K562 (cell line): Measurements from ENCODE around the gene GTPBP1. TPM values are rescaled to one million over a fixed set of nuclear protein-coding genes. Genes with fewer than 3 reads are reported as not detected.

Experiments used
- ATAC-seq: fragments of 200-7000 bp; cut with Tn5 transposase; 3 replicates; pipeline ENCODE4 v1.9.1; 2020; ENCODE audit warnings: moderate library complexity
- BruUV-seq: library from RNA; stranded (reverse); fragments of 400-500 nt; replicated peaks from 2 replicates; lab custom pipeline; 2021; lab: Mats Ljungman, UMichigan
- CTCF ChIA-PET: fragments of 300-600 bp; formaldehyde crosslinking; extraction: SDS; loops from one replicate; lab custom pipeline; 2021; ENCODE audit warnings: low intra/inter-chr PET ratio; lab: Yijun Ruan, JAX
- POLR2A ChIA-PET: fragments of 300-600, 350-650 bp; sonication (Branson Sonifier 250); formaldehyde crosslinking; extraction: SDS; loops from one replicate; lab custom pipeline; 2021; ENCODE audit warnings: antibody characterized with exemption, inconsistent platforms; lab: Yijun Ruan, JAX
- DNase-seq, 4 experiments: peaks; one replicate each; pipeline versions ENCODE4 v3.0.0 to v3.0.0-alpha.2; 2011 to 2018; ENCODE audit warnings: low spot score in 3 of 4, mixed read lengths in 3 of 4; ENCODE audit errors: extremely low read depth in 1 of 4
- FAIRE-seq: peaks from 2 replicates; lab custom pipeline; 2011; peaks lifted over from hg19 to GRCh38; lab: Jason Lieb, UNC
- H2AFZ ChIP-seq: 2 replicates; pipeline ENCODE4 v1.6.0; 2011; ENCODE audit warnings: low read depth, low read length, control low read depth, inconsistent platforms
- H3K27ac ChIP-seq: fragments of 200-600 bp; 3 replicates; pipeline ENCODE4 v1.8.0; 2011; ENCODE audit warnings: low read depth, mild to moderate bottlenecking, control low read depth, inconsistent platforms, low read length, moderate library complexity, mixed read lengths; ENCODE audit errors: extremely low read depth
- H3K27me3 ChIP-seq, 2 experiments: fragments of 300-600 bp in 1 of 2; 2 replicates in 1 of 2; 3 replicates in 1 of 2; pipeline versions ENCODE4 v1.6.0 to v1.8.0; 2011; ENCODE audit warnings: inconsistent platforms in 2 of 2, low read length in 2 of 2, mild to moderate bottlenecking in 1 of 2, mixed read lengths in 1 of 2, moderate library complexity in 1 of 2; ENCODE audit not compliant: control insufficient read depth in 2 of 2, insufficient read depth in 2 of 2
- H3K36me3 ChIP-seq: fragments of 300-600 bp; 3 replicates; pipeline ENCODE4 v1.8.0; 2011; ENCODE audit warnings: mild to moderate bottlenecking, low read length, inconsistent platforms; ENCODE audit not compliant: control insufficient read depth, insufficient read depth
- H3K4me1 ChIP-seq, 2 experiments: fragments of 200-600 bp in 1 of 2; replicated peaks in 1 of 2; 2 replicates in 1 of 2; 3 replicates in 1 of 2; pipeline versions ENCODE4 v1.5.1 to v1.8.0; 2011; ENCODE audit warnings: inconsistent platforms in 2 of 2, low read length in 2 of 2, mild to moderate bottlenecking in 1 of 2, mixed read lengths in 1 of 2, moderate library complexity in 1 of 2; ENCODE audit not compliant: control insufficient read depth in 2 of 2, insufficient read depth in 2 of 2
- H3K4me2 ChIP-seq: 2 replicates; pipeline ENCODE4 v1.6.1; 2011; ENCODE audit warnings: low read length, control low read depth, inconsistent platforms, mixed read lengths; ENCODE audit not compliant: insufficient read depth
- H3K4me3 ChIP-seq: fragments of 200-600 bp; sonication (generic), shearing (Covaris generic); 2 replicates; pipeline ENCODE4 v1.5.1; 2016; ENCODE audit warnings: control low read depth, inconsistent platforms
- H3K79me2 ChIP-seq: fragments of 200-600 bp; 3 replicates; pipeline ENCODE4 v1.8.0; 2011; ENCODE audit warnings: low read length, inconsistent platforms; ENCODE audit not compliant: control insufficient read depth, insufficient read depth
- H3K9ac ChIP-seq, 2 experiments: 2 replicates each; pipeline versions ENCODE4 v1.6.0 to v1.6.1; 2011; ENCODE audit warnings: low read depth in 2 of 2, low read length in 2 of 2, control low read depth in 1 of 2, inconsistent platforms in 1 of 2, mild to moderate bottlenecking in 1 of 2, mixed read lengths in 1 of 2; ENCODE audit not compliant: insufficient read depth in 1 of 2
- H3K9me1 ChIP-seq: one replicate; pipeline ENCODE4 v1.6.0; 2011; ENCODE audit warnings: inconsistent platforms, mild to moderate bottlenecking, low read length, moderate library complexity; ENCODE audit not compliant: control insufficient read depth, insufficient read depth
- H3K9me3 ChIP-seq: replicated peaks from 2 replicates; pipeline ENCODE4 v1.5.1; 2011; ENCODE audit warnings: low read depth, low read length, inconsistent platforms; ENCODE audit not compliant: control insufficient read depth, insufficient read depth
- H4K20me1 ChIP-seq: replicated peaks from 2 replicates; pipeline ENCODE4 v1.6.1; 2011; ENCODE audit warnings: low read length, inconsistent platforms, mixed read lengths; ENCODE audit not compliant: control insufficient read depth, insufficient read depth
- CC2D1A ChIP-seq: fragments of 450-650 bp; IDR thresholded peaks from 2 replicates; pipeline ENCODE4 v1.6.1; 2017; ENCODE audit warnings: mild to moderate bottlenecking
- POLR2G ChIP-seq: fragments of 200-400 bp; formaldehyde crosslinking; IDR thresholded peaks from 2 replicates; pipeline ENCODE4 v1.6.1; 2017; ENCODE audit warnings: low read depth, mild to moderate bottlenecking, antibody characterized with exemption, low read length, moderate library complexity
- RBFOX2 ChIP-seq: fragments of 200-400 bp; formaldehyde crosslinking; IDR thresholded peaks from 2 replicates; pipeline ENCODE4 v1.6.1; 2017; ENCODE audit warnings: low read depth, mild to moderate bottlenecking, low read length, moderate library complexity
- RUNX1 ChIP-seq: sonication (generic); IDR thresholded peaks from 2 replicates; pipeline ENCODE4 v1.6.1; 2016; ENCODE audit warnings: antibody characterized with exemption, low read depth
- SUPT5H ChIP-seq: fragments of 450-650 bp; IDR thresholded peaks from 2 replicates; pipeline ENCODE4 v1.6.1; 2016
- TOE1 ChIP-seq, 2 experiments: fragments of 450-650 bp in 1 of 2; sonication (generic) in 1 of 2; formaldehyde crosslinking in 1 of 2; IDR thresholded peaks; 2 replicates each; pipeline versions ENCODE4 v1.7.1 to v1.8.0; 2016 to 2022; ENCODE audit warnings: borderline replicate concordance in 2 of 2, mild to moderate bottlenecking in 2 of 2, antibody characterized with exemption in 1 of 2, inconsistent platforms in 1 of 2, low read depth in 1 of 2, missing genetic modification reagents in 1 of 2, moderate library complexity in 1 of 2
- TSC22D4 ChIP-seq: fragments of 450-650 bp; IDR thresholded peaks from 2 replicates; pipeline ENCODE4 v1.6.1; 2016; ENCODE audit warnings: missing genetic modification characterization, missing biosample characterization, control low read depth
- WGBS: fragments of 100-300 bp; shearing (Covaris generic); methylation state at CpG from one replicate; pipeline ENCODE4 v1.1.6; 2016; ENCODE audit warnings: low coverage, mixed read lengths; ENCODE audit not compliant: insufficient coverage; ENCODE audit errors: missing lambda C conversion rate; 5-methylcytosine and 5-hydroxymethylcytosine counted together
- in situ Hi-C: fragments of 300-500 bp; cut with MboI; formaldehyde crosslinking; loops from 4 replicates; pipeline ENCODE4 v1.15.0; 2018; ENCODE audit warnings: inconsistent platforms, mixed read lengths
- intact Hi-C: fragments of 100-400 bp; cut with micrococcal nuclease; formaldehyde crosslinking; loops from 2 replicates; pipeline ENCODE4 v1.14.2; 2022
- polyA plus RNA-seq, 8 experiments: library from polyadenylated mRNA; depleted of rRNA in 4 of 8; stranded (reverse) in 5 of 8; unstranded in 3 of 8; fragments of >200 nt; fragmentation: Nextera tagmentation in 2 of 8; fragmentation: Illumina TruSeq in 1 of 8; extraction: Ambion mirVana in 2 of 8; extraction: Trizol in 1 of 8; gene quantifications; 2 replicates each; pipeline versions ENCODE4 v1.2.1 to v1.2.3, GENCODE V29; 2011 to 2014; ENCODE audit warnings: inconsistent platforms in 1 of 8, missing spikeins in 1 of 8
- total RNA-seq, 7 experiments: library from RNA; depleted of rRNA in 6 of 7; stranded (reverse); fragments of >200 nt in 6 of 7; fragmentation: Illumina TruSeq in 2 of 7; extraction: Trizol in 2 of 7; gene quantifications; 2 replicates each; pipeline versions ENCODE4 v1.2.1 to v1.2.3, GENCODE V29; 2011 to 2021; ENCODE audit warnings: low replicate concordance in 1 of 7

Gene GTPBP1
- total and polyA plus RNA-seq, 9 of the 15 experiments (the other 6 are each of a cell fraction or from before 2014, with no cell fraction given), result 0.83 to 53.2 (median 23.3) TPM

- POLR2A ChIA-PET, result interaction anchor here (0.6 to 2.2 kb wide), 4 partner anchors 8 to 126 kb away, joined by 3 to 6 read pairs (median 4); no protein-coding TSS in a partner anchor
- WGBS, result 88% methylated on average over 10 of the region's 20 CpGs
- no peak overlapping the region for H3K4me3 ChIP-seq
Observed at GRCh38 chr22:38739300-38740055, 33.7 kb downstream of the GTPBP1 start.

DNA sequence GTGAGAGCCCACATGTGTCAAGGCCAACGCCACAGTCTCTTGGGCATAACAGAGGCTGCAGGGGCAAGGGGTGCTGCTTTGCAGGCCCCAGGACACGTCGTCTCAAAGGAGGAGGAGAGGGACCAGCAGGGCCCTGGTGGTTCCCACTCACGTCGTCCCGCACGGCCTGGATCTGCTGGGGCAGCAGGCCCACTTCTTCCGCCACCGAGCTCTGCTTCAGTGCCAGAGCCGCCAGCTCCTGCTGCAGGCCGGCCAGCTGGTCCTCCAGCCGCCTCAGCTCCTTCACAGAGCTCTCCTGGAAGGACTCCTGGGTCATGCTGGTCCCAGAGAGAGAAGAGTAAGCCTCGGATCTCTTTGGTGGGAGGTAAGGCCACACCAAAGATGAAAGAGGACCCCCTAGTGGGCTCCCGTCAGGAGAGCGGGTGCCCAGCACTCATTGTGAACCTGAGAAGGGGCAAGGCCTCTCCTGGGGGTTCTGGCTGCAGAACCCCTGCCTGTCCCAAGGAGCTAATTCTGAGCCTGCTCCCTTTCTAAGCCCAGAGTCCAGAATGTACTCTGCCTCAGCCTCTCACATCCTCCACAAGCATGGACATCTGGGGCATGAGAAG is 34.5 kb downstream of the GTPBP1 start:
- Histone ChIP-seq H3K27me3 (no peaks in the 10 kb centered on the region), H3K9me3 (no peaks in the 10 kb centered on the region), H4K20me1 (no peaks in the 10 kb centered on the region), H3K4me1 (peaks cover 0 to 4% of the 10 kb centered on the region in 2 experiments; a peak in 1 of 5 replicates), H3K27ac (no peak overlapping the region), H3K36me3 (peaks cover 92% of the 10 kb centered on the region), H3K9me1 (no peaks in the 10 kb centered on the region), H3K4me2 (no peak overlapping the region), H3K79me2 (no peaks in the 10 kb centered on the region), H3K4me3 (no peak overlapping the region), H2AFZ (no peak overlapping the region), H3K9ac (no peak overlapping the region)
- ChIA-PET CTCF (no interaction called here), POLR2A (interaction anchor here (0.6 to 2.2 kb wide), 5 partner anchors 8 to 127 kb away, joined by 3 to 6 read pairs (median 3); no protein-coding TSS in a partner anchor)
- ATAC-seq, result no peak
- in situ Hi-C loops (no loop called here), intact Hi-C loops (no loop called here)
- no peak for FAIRE-seq
- 95% methylated on average over 6 of the region's 15 CpGs for WGBS
- no peak for DNase-seq
- BruUV-seq, result no TSS peak
- no peak for TF ChIP-seq CC2D1A
- TF ChIP-seq POLR2G, result peak; percentile 39
- no peak for TF ChIP-seq RUNX1
- TF ChIP-seq RBFOX2, result 0 out of 2 replicates have a peak, but pooled peaks have one; percentile 29
- TF ChIP-seq TOE1 (IDR thresholded peaks at IDR 0.05; ENCODE audit: borderline replicate concordance), result no peak
- no peak for TF ChIP-seq TOE1 (CRISPR knock-in tag; IDR thresholded peaks at IDR 0.05; ENCODE audit: borderline replicate concordance, low read depth)

More at GRCh38 chr22:38739300-38740055, 33.7 kb downstream of the GTPBP1 start:
- Histone ChIP-seq H3K9ac (no peak overlapping the region), H2AFZ (no peak overlapping the region), H4K20me1 (no peaks in the 10 kb centered on the region), H3K36me3 (peaks cover 89% of the 10 kb centered on the region), H3K9me3 (no peaks in the 10 kb centered on the region), H3K27me3 (no peaks in the 10 kb centered on the region), H3K27ac (no peak overlapping the region), H3K79me2 (no peaks in the 10 kb centered on the region), H3K4me1 (peaks cover 0 to 4% of the 10 kb centered on the region in 2 experiments; a peak in 1 of 5 replicates), H3K4me2 (no peak overlapping the region), H3K9me1 (no peaks in the 10 kb centered on the region)
- intact Hi-C loops (no loop called here), in situ Hi-C loops (no loop called here)
- no peak for DNase-seq
- BruUV-seq, result no TSS peak
- FAIRE-seq, result no peak
- CTCF ChIA-PET, result no interaction called here
- TF ChIP-seq RBFOX2 (peak; percentile 16), POLR2G (peak; percentile 64), TSC22D4 (no peak), SUPT5H (0 out of 2 replicates have a peak, but pooled peaks have one; percentile 12)
- no peak for ATAC-seq
